ENCODE data around the gene ASB15.

ASB15 gene

GRCh38 chr7:123681561-123681960 is 79.9 kb downstream of the ASB15 start:
- TF ChIP-seq EGR1 (IDR thresholded peaks at IDR 0.05) (no peak), CEBPB (IDR thresholded peaks at IDR 0.05) (no peak), TAF1 (IDR thresholded peaks at IDR 0.05; ENCODE audit: low read depth) (no peak), MAX (IDR thresholded peaks at IDR 0.05) (no peak), ZBTB7A (IDR thresholded peaks at IDR 0.05; ENCODE audit: low read depth) (no peak), NFIC (IDR thresholded peaks at IDR 0.05) (no peak), FOXM1 (IDR thresholded peaks at IDR 0.05; ENCODE audit: borderline replicate concordance, low read depth) (no peak), CREB1 (IDR thresholded peaks at IDR 0.05; ENCODE audit: low read depth) (no peak), YY1 (IDR thresholded peaks at IDR 0.05; ENCODE audit: low read depth) (no peak), USF1 (IDR thresholded peaks at IDR 0.05) (no peak), TCF12 (IDR thresholded peaks at IDR 0.05; ENCODE audit: low read depth) (no peak), REST (IDR thresholded peaks at IDR 0.05; ENCODE audit: low read depth) (no peak), RAD21 (IDR thresholded peaks at IDR 0.05; ENCODE audit: low read depth) (no peak)

GRCh38 chr7:123682690-123683089 is 81.1 kb downstream of the ASB15 start:
- TF ChIP-seq RAD21 (IDR thresholded peaks at IDR 0.05; ENCODE audit: low read depth) (peak; percentile 55), CREB1 (IDR thresholded peaks at IDR 0.05; ENCODE audit: low read depth) (no peak)

GRCh38 chr7:123687161-123687560 is 85.5 kb downstream of the ASB15 start:
- TF ChIP-seq REST (IDR thresholded peaks at IDR 0.05; ENCODE audit: low read depth): no peak
- no peak for TF ChIP-seq RAD21 (IDR thresholded peaks at IDR 0.05; ENCODE audit: low read depth)
- no peak for TF ChIP-seq EGR1 (IDR thresholded peaks at IDR 0.05)
- no peak for TF ChIP-seq TEAD4 (IDR thresholded peaks at IDR 0.05)
- TF ChIP-seq YY1 (IDR thresholded peaks at IDR 0.05; ENCODE audit: low read depth): no peak
- TF ChIP-seq ZBTB7A (IDR thresholded peaks at IDR 0.05; ENCODE audit: low read depth): no peak
- TF ChIP-seq TAF1 (IDR thresholded peaks at IDR 0.05; ENCODE audit: low read depth): no peak

- TF ChIP-seq TCF12 (IDR thresholded peaks at IDR 0.05; ENCODE audit: low read depth) (no peak), TEAD4 (IDR thresholded peaks at IDR 0.05) (no peak), FOXM1 (IDR thresholded peaks at IDR 0.05; ENCODE audit: borderline replicate concordance, low read depth) (no peak), RAD21 (IDR thresholded peaks at IDR 0.05; ENCODE audit: low read depth) (no peak), ZBTB7A (IDR thresholded peaks at IDR 0.05; ENCODE audit: low read depth) (no peak), USF1 (IDR thresholded peaks at IDR 0.05) (no peak), MAX (IDR thresholded peaks at IDR 0.05) (no peak), CREB1 (IDR thresholded peaks at IDR 0.05; ENCODE audit: low read depth) (no peak), EGR1 (IDR thresholded peaks at IDR 0.05) (no peak), NFIC (IDR thresholded peaks at IDR 0.05) (no peak), CEBPB (IDR thresholded peaks at IDR 0.05) (no peak), EP300 (IDR thresholded peaks at IDR 0.05; ENCODE audit: borderline replicate concordance) (no peak), TAF1 (IDR thresholded peaks at IDR 0.05; ENCODE audit: low read depth) (no peak)
Observed at GRCh38 chr7:123687727-123688126, 86.1 kb downstream of the ASB15 start.

Data from Ishikawa (cell line).